Measurements from ENCODE around the gene RGS1. TPM values are rescaled to one million over a fixed set of nuclear protein-coding genes. Genes with fewer than 3 reads are reported as not detected.
A peak's percentile ranks its signal among the peaks of the same experiment; 100 is the strongest.

The RGS1 gene
- total and polyA plus RNA-seq, 8 donors = 1.8 to 39.3 (median 17.6) TPM

GRCh38 chr1:192549937-192550336, 25.6 kb upstream of the RGS1 start:
- Histone ChIP-seq H3K27me3 (no peaks in the 10 kb centered on the region), H3K36me3 (no peaks in the 10 kb centered on the region), H3K4me1 (peaks cover 0 to 10% (median 1%) of the 10 kb centered on the region in 4 donors), H3K27ac (no peak overlapping the region), H3K4me3 (no peak overlapping the region), H3K9me3 (no peaks in the 10 kb centered on the region)
- 70 to 90% (median 84%) methylated on average over 3 of the region's 3 CpGs for WGBS, 5 donors
- TF ChIP-seq POLR2AphosphoS5 (IDR thresholded peaks at IDR 0.05) (no peak), CTCF (IDR thresholded peaks at IDR 0.05) (no peak), POLR2A (IDR thresholded peaks at IDR 0.05) (no peak), EP300 (IDR thresholded peaks at IDR 0.05) (no peak)
- intact Hi-C loops (cut with DNase I; ENCODE audit: low total_unique reads) = no loop called here
- DNase-seq = no peak

GRCh38 chr1:192550922-192551534, 24.5 kb upstream of the RGS1 start:
- WGBS, 5 donors = 66 to 75% (median 73%) methylated on average over 2 of the region's 2 CpGs
- no peaks in the 10 kb centered on the region for H3K9me3 ChIP-seq
- no peak overlapping the region for H3K4me3 ChIP-seq
- intact Hi-C loops (cut with DNase I; ENCODE audit: low total_unique reads) = no loop called here
- no peaks in the 10 kb centered on the region for H3K27me3 ChIP-seq
- TF ChIP-seq CTCF (IDR thresholded peaks at IDR 0.05) = no peak
- TF ChIP-seq POLR2A (IDR thresholded peaks at IDR 0.05) = no peak
- no peak for TF ChIP-seq POLR2AphosphoS5 (IDR thresholded peaks at IDR 0.05)
- no peak for TF ChIP-seq EP300 (IDR thresholded peaks at IDR 0.05)
- no peak for DNase-seq
- peaks cover 0 to 3% (median 0%) of the 10 kb centered on the region in 4 donors for H3K4me1 ChIP-seq
- H3K36me3 ChIP-seq = no peaks in the 10 kb centered on the region
- H3K27ac ChIP-seq = peak overlapping the region in 1 of 5 donors; percentile 48

- no peak for DNase-seq
- H3K4me3 ChIP-seq = no peak overlapping the region
- H3K9me3 ChIP-seq = no peaks in the 10 kb centered on the region
Measured at GRCh38 chr1:192552760-192553191, 22.8 kb upstream of the RGS1 start.

GRCh38 chr1:192553741-192554140, 21.8 kb upstream of the RGS1 start:
- no peak for DNase-seq
- WGBS, 5 donors = 70 to 85% (median 79%) methylated on average over 3 of the region's 3 CpGs

More at GRCh38 chr1:192552760-192553191, 22.8 kb upstream of the RGS1 start:
- H3K36me3 ChIP-seq = no peaks in the 10 kb centered on the region
- H3K4me1 ChIP-seq = peaks cover 0 to 3% (median 0%) of the 10 kb centered on the region in 4 donors
- H3K27ac ChIP-seq = no peak overlapping the region
- H3K27me3 ChIP-seq = no peaks in the 10 kb centered on the region
- WGBS, 5 donors = 58 to 73% (median 72%) methylated on average over 6 of the region's 6 CpGs
- intact Hi-C loops (cut with DNase I; ENCODE audit: low total_unique reads) = no loop called here
- TF ChIP-seq POLR2A (IDR thresholded peaks at IDR 0.05) = no peak
- no peak for TF ChIP-seq CTCF (IDR thresholded peaks at IDR 0.05)
- no peak for TF ChIP-seq EP300 (IDR thresholded peaks at IDR 0.05)
- TF ChIP-seq POLR2AphosphoS5 (IDR thresholded peaks at IDR 0.05) = no peak

More at GRCh38 chr1:192553741-192554140, 21.8 kb upstream of the RGS1 start:
- no peaks in the 10 kb centered on the region for H3K9me3 ChIP-seq
- H3K4me1 ChIP-seq = peaks cover 0 to 3% (median 0%) of the 10 kb centered on the region in 4 donors
- intact Hi-C loops (cut with DNase I; ENCODE audit: low total_unique reads) = no loop called here
- H3K27me3 ChIP-seq = no peaks in the 10 kb centered on the region
- no peaks in the 10 kb centered on the region for H3K36me3 ChIP-seq
- no peak overlapping the region for H3K27ac ChIP-seq
- TF ChIP-seq POLR2A (IDR thresholded peaks at IDR 0.05) = no peak
- TF ChIP-seq POLR2AphosphoS5 (IDR thresholded peaks at IDR 0.05) = no peak
- no peak for TF ChIP-seq CTCF (IDR thresholded peaks at IDR 0.05)
- no peak for TF ChIP-seq EP300 (IDR thresholded peaks at IDR 0.05)
- no peak overlapping the region for H3K4me3 ChIP-seq
